RPMI7951 (cell line): ENCODE data around the gene LMNTD1. TPM values are rescaled to one million over a fixed set of nuclear protein-coding genes. Genes with fewer than 3 reads are reported as not detected.
"Not testable (repeated sequence)": the region's sequence is repeated elsewhere in the genome, so short reads cannot be mapped to it uniquely, and the experiment has no call there.

Experiments used
- DNase-seq: peaks from one replicate; pipeline ENCODE4 v3.0.0-alpha.2; 2012; ENCODE audit warnings: low read depth
- total RNA-seq: library from RNA; depleted of rRNA; stranded (reverse); fragments of >200 nt; shearing (Covaris generic); gene quantifications from 2 replicates; pipeline ENCODE4 v1.2.3, GENCODE V29; 2014

The LMNTD1 gene
- total RNA-seq, 1 experiment from 2014 or later: not detected

DNA sequence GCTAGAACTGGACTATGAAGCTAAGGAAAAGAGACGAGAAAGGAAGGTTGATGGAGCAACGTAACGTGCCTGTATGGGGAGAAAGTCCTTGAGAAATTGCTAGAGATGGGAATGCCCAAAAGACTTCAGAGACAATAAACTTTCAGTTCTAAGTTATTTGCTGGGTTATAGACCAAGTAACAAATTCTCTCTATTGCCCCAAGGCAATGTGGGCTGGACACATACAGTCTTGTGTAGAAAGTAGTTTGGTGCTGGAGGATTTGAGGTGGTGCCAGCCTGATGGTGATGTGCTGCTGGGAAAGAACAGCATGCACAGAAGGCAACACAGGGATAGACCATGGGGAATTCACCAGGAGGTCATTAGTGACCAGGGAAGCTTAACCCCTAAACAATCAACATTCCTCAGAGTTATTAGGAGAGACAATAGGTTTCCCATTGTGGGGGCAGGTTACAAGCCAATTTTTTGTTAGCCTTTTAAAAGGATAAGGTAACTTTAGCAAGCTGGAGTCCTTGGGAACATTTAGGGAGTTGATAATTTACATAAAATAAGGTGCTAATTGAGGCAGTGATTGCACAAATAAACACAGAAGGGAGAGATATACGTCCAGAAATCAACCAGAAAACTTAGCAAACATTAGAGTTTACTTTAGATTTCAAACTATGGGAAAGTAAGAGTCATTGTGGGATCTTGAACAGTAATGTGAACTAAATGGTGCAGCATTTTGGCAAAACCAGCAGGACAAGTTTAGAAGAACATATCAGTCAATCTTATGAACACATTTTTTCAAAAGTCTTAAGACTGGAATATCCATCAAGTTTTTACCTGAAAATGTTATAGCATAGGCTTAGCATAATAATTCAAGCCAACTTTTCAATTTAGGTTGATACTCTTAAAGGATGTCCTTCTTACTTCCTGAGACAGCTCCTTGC, 61.4 kb downstream of the LMNTD1 start:
- DNase-seq: no peak

- not testable (repeated sequence) for DNase-seq
Observed at GRCh38 chr12:25488956-25489870, 63.9 kb downstream of the LMNTD1 start.

DNA sequence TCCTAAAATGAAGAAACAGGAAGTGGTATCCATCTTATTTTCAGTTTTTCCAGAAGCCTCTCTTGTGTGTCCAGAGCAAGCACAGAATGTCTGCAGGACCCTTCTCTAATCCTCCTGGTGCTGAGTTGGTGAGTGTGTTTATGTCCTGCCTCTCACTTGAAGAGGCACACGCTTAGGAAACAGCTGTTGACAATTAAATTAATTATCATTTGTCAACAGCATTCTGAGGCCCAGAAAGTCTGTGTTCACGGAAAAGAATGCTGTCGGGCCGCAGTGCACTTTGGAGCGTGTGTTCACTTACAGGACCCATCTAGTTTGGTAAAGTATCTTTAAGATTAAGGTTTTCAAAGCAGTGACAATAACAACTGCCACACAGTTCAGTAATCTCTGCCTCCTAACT, 70.5 kb downstream of the LMNTD1 start:
- DNase-seq: no peak

DNA sequence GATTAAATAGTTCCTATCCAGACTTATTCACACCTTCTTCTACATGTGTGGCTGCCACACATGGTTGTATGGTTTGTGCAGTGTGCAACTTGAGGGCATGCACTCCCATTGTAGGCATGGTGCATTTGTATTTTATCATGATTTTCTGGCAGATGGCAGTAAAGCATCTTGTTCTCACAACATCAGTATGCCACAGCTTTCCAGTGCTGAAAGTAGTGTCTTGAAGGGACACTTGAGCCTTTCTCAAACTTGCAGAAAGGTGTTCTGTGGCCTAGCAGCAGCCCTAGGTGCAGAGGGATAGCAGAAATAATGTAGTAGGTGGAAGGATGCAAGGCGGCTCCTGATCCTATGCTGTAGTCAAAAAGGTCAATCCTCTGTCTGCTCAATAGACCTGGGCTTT, 72.9 kb downstream of the LMNTD1 start:
- DNase-seq: no peak

GRCh38 chr12:25477217-25477616, 75.9 kb downstream of the LMNTD1 start:
- DNase-seq: no peak

DNA sequence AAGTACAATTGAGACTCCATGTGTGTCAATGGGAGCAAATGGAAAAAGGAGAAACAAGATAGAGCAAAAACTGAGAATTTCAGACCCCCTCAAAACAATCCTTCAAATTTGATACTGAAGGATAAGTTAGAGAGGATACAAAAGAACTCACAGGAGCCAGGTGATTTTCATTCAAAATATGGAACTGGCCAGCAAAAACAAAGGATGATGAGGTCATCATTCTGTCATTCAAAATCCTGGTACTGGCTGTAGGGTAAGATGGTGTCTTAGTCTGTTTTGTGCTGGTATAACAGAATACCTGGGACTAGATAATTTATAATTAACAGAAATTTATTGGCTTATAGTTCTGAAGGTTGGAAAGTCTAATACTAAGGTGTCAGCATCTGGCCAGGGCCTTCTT, 80.6 kb downstream of the LMNTD1 start:
- DNase-seq: no peak

DNA sequence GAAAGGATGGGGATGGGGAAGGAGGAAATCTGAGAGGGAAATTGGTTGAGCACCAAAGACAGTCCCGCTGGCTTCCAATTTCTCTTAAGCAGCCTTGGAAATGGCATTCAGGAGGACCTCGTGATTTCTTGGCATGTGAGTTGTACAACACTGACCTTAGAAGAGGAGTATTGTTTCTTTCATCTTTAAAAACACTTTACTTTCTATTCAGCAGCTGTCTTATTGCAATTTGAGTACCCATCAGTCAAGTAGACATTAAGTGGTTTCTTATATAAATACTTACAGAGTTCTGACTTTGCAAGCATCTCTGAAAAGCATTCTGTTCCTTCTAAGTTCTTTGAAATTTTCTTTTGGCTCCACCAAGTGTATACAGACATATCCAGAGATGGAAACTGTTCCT, 83.2 kb downstream of the LMNTD1 start:
- DNase-seq: no peak

GRCh38 chr12:25469368-25469767, 83.7 kb downstream of the LMNTD1 start:
- no peak for DNase-seq

DNA sequence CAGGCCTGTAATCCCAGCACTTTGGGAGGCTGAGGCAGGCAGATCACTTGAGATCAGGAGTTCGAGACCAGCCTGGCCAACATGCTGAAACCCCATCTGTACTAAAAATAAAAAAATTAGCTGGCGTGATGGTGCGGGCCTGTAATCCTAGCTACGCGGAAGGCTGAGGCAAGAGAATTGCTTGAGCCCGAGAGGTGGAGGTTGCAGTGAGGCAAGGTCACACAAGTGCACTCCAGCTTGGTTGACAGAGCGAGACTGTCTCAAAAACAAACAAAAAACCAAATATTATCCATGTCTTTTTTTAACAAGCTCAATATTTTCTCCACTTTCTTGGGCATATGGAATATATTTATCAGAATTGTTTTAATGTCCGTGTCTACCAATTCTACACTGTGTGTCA, 89.6 kb downstream of the LMNTD1 start:
- DNase-seq: no peak

GRCh38 chr12:25463005-25463404, 90.1 kb downstream of the LMNTD1 start:
- DNase-seq: no peak

DNA sequence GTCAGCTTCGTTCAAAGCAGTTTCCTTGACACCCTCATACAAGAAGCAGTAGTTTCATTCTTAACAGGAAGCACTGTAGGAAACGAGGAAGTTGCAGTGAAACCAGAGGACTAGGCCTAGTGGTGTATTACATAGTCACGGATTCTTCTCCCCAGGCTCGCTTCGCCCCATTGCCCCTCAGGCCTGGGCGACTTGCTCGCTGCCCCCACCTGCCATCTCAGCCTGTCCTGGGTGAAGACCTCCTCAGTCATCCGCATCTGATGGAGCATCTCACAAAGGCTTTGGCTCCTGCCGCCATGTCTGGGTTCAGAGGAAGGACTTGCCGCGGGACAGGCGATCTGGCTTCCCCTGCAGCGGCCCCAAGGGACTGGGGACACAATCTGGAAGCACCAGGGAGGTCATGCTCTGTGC, 93.5 kb downstream of the LMNTD1 start:
- DNase-seq: no peak

- peak; percentile 98 for DNase-seq
Observed at GRCh38 chr12:25458047-25458552, 95.0 kb downstream of the LMNTD1 start.

GRCh38 chr12:25456474-25456873, 96.6 kb downstream of the LMNTD1 start:
- no peak for DNase-seq

DNA sequence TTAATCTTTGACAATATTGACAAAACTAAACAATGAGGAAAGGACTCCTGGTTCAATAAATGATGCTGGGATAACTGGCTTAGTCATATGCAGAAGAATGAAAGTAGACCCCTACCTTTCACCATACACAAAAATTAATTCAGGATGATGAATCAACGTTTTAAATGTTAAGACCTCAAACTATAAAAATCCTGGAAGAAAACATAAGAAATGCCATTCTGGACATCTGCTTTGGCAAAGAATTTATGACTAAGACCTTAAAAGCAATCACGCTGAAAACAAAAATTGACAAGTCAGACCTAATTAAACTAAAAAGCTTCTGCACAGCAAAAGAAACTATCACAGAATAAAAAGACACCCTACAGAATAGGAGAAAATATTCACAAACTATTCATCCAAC, 97.4 kb downstream of the LMNTD1 start:
- DNase-seq: peak; percentile 51

GRCh38 chr12:25449007-25449406, 104.1 kb downstream of the LMNTD1 start:
- DNase-seq: no peak

- DNase-seq: no peak
Observed at GRCh38 chr12:25447046-25447445, 106.0 kb downstream of the LMNTD1 start.

- DNase-seq: peak; percentile 84
Observed at GRCh38 chr12:25438638-25439037, 114.4 kb downstream of the LMNTD1 start.

DNA sequence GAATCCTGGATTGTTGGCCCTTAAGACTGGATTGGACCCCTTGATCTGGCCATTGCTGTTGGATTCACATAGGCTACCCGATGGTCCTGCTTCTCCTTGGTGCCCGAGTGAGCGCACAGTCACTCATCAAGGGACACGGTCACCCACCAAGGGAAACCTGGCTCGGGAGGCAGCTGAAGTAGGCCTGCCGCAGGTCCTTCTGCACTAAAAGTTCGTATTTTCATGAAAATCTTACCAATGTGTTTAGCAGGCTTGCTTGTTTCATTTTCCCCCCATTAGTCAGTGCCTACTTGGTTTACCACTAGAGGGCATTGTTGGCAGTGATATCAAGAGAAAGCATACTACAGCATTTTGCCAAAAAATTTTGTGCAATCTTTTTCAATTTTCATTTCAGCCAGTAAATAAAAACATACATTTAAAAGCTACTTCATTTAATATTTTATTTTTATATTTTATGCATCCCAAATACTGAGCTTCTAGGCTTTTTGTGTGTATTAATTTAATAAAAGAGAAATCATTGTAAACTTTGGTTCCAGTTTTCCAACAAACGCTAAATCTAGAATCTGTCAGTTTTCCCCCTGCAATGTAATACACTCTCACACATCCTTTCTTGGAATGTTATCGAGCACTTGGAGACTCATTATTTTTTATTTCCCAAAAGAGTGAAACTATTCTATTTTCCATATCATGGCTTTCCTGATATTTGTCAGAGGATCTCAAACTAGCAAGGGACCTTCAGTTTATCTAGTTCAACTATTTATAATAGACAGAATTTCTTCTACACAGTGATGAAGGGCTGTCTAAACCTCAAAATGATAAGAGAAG, 116.7 kb downstream of the LMNTD1 start:
- DNase-seq: peak; percentile 75

DNA sequence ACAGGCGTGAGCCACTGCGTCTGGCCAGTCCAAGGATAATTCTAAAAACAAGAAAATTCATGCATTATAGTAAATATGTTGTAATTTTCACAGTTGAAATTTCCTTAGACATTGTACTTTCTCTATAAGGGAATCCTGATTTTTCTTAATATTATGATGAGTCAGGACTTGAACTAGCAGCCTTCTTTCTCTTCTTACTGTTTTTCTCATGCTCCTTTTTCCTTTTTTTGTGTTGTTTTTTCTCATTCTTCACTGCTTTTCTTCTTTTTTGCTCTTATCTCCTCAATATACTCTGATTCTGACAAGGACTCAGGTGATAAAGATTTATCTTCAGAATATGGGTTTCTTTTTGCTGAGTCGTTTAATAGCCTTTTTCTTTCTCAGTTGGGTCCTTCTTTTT, 117.7 kb downstream of the LMNTD1 start:
- DNase-seq: no peak

GRCh38 chr12:25434515-25434914, 118.6 kb downstream of the LMNTD1 start:
- no peak for DNase-seq

- DNase-seq: peak; percentile 23
Observed at GRCh38 chr12:25433581-25434325, 119.3 kb downstream of the LMNTD1 start.
